ENCODE measurements around the gene IGFBP4. TPM values are rescaled to one million over a fixed set of nuclear protein-coding genes. Genes with fewer than 3 reads are reported as not detected.
A peak's percentile ranks its signal among the peaks of the same experiment; 100 is the strongest.

The IGFBP4 gene
- total RNA-seq, 2 donors from 2014 or later, result 5.7 to 7.0 TPM

- Mint-ChIP-seq H3K27ac (no peak overlapping the region), H3K27me3 (no peaks in the 10 kb centered on the region), H3K36me3 (ENCODE audit: low read depth) (no peaks in the 10 kb centered on the region), H3K4me1 (peaks cover 8% of the 10 kb centered on the region), H3K4me3 (no peak overlapping the region)
- ATAC-seq (no peak), DNase-seq (no peak)
- H3K9me3 ChIP-seq (ENCODE audit: control insufficient read depth, low read length, poor library complexity, severe bottlenecking), result no peaks in the 10 kb centered on the region
Measured at GRCh38 chr17:40462343-40463121, 19.3 kb downstream of the IGFBP4 start.

DNA sequence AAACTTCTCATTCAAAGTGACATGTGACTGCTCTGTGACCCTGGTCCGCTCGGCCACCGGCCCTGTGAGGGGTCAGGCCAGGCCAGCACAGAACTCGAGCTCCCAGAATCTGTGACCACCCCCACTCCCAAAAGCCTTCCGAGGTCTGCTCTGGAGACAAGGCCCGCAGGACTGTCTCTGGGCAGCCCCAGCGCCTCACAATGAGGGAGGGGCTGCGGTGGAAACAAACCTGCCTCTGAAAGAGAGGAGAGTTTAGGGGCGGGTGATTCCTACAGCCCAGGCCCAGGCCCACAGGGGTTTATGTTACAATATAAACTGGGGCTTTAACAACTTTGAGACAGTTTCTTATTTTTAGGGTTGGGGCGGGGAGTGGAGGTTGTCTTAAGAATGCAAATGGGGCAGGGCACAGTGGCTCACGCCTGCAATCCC, 19.9 kb downstream of the IGFBP4 start:
- H3K9me3 ChIP-seq (ENCODE audit: control insufficient read depth, low read length, poor library complexity, severe bottlenecking), result no peaks in the 10 kb centered on the region
- ATAC-seq (no peak), DNase-seq (no peak)
- Mint-ChIP-seq H3K36me3 (ENCODE audit: low read depth) (no peaks in the 10 kb centered on the region), H3K27ac (no peak overlapping the region), H3K4me3 (no peak overlapping the region), H3K27me3 (no peaks in the 10 kb centered on the region), H3K4me1 (peaks cover 8% of the 10 kb centered on the region)

GRCh38 chr17:40464392-40464855, 21.2 kb downstream of the IGFBP4 start:
- no peak overlapping the region for H3K4me3 Mint-ChIP-seq
- no peak for ATAC-seq
- no peaks in the 10 kb centered on the region for H3K27me3 Mint-ChIP-seq
- H3K4me1 Mint-ChIP-seq, result peaks cover 3% of the 10 kb centered on the region
- no peak overlapping the region for H3K27ac Mint-ChIP-seq
- no peaks in the 10 kb centered on the region for H3K9me3 ChIP-seq (ENCODE audit: control insufficient read depth, low read length, poor library complexity, severe bottlenecking)
- DNase-seq, result no peak
- H3K36me3 Mint-ChIP-seq (ENCODE audit: low read depth), result no peaks in the 10 kb centered on the region

GRCh38 chr17:40466298-40466971, 23.2 kb downstream of the IGFBP4 start:
- Mint-ChIP-seq H3K4me1 (peaks cover 5% of the 10 kb centered on the region), H3K27ac (no peak overlapping the region), H3K36me3 (ENCODE audit: low read depth) (no peaks in the 10 kb centered on the region), H3K27me3 (no peaks in the 10 kb centered on the region), H3K4me3 (no peak overlapping the region)
- H3K9me3 ChIP-seq (ENCODE audit: control insufficient read depth, low read length, poor library complexity, severe bottlenecking), result no peaks in the 10 kb centered on the region
- no peak for ATAC-seq
- no peak for DNase-seq

DNA sequence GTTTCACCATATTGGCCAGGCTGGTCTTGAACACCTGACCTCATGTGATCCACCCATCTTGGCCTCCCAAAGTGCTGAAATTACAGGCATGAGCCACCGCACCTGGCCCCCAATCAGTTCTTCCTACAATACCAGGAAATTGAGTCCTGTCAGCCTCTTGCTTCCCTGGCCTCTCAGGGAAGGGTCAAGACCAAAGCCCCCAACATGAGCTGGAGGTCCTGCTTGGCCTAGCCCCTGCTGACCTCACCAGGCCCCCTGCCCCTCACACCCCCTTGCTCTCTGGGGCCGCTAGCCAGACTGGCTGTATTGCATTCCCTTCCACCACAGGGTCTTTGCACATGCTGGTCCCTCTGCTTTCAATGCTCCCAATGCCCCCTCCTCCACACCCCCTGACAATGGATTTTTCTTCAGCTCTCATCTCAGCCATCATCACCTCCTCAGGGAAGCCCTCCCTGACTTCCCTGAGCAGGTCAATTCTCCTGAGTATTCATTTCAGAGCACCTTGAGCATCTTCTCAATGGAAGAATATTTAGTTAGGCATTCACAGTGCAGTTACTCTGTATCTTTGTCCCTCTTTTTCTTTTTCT, 24.1 kb downstream of the IGFBP4 start:
- Mint-ChIP-seq H3K36me3 (ENCODE audit: low read depth) (no peaks in the 10 kb centered on the region), H3K27me3 (no peaks in the 10 kb centered on the region), H3K4me1 (peaks cover 8% of the 10 kb centered on the region), H3K4me3 (no peak overlapping the region), H3K27ac (no peak overlapping the region)
- no peaks in the 10 kb centered on the region for H3K9me3 ChIP-seq (ENCODE audit: control insufficient read depth, low read length, poor library complexity, severe bottlenecking)
- DNase-seq, result no peak
- ATAC-seq, result no peak

DNA sequence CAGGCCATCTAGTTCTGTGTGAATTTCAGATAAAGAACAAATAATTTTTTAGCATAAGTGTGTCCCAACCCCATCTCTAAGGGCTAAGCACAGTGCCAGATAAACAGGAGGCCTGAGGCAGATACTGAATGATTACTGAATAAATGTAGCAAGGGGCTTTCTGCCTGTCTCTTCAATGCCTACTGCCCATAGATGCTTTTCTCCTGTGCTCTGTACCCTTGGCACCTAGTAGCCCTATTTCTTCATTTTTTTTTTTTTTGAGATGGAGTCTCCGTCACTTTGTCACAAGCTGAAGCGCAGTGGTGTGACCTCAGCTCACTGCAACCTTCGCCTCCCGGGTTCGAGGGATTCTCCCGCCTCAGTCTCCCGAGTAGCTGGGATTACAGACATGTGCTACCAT, 25.3 kb downstream of the IGFBP4 start:
- no peaks in the 10 kb centered on the region for H3K36me3 Mint-ChIP-seq (ENCODE audit: low read depth)
- peak overlapping the region; percentile 45 for H3K27ac Mint-ChIP-seq
- ATAC-seq, result no peak

GRCh38 chr17:40469805-40470675, 26.8 kb downstream of the IGFBP4 start:
- no peak for DNase-seq
- no peaks in the 10 kb centered on the region for H3K9me3 ChIP-seq (ENCODE audit: control insufficient read depth, low read length, poor library complexity, severe bottlenecking)
- no peak overlapping the region for H3K27ac Mint-ChIP-seq
- ATAC-seq, result no peak
- no peaks in the 10 kb centered on the region for H3K27me3 Mint-ChIP-seq
- H3K4me3 Mint-ChIP-seq, result no peak overlapping the region
- peaks cover 11% of the 10 kb centered on the region for H3K4me1 Mint-ChIP-seq
- H3K36me3 Mint-ChIP-seq (ENCODE audit: low read depth), result no peaks in the 10 kb centered on the region

More for the DNA sequence above, 25.3 kb downstream of the IGFBP4 start:
- H3K27me3 Mint-ChIP-seq, result no peaks in the 10 kb centered on the region
- DNase-seq, result no peak
- no peaks in the 10 kb centered on the region for H3K9me3 ChIP-seq (ENCODE audit: control insufficient read depth, low read length, poor library complexity, severe bottlenecking)
- peaks cover 11% of the 10 kb centered on the region for H3K4me1 Mint-ChIP-seq
- no peak overlapping the region for H3K4me3 Mint-ChIP-seq

GRCh38 chr17:40470932-40471828, 27.9 kb downstream of the IGFBP4 start:
- no peaks in the 10 kb centered on the region for H3K36me3 Mint-ChIP-seq (ENCODE audit: low read depth)
- ATAC-seq, result no peak
- H3K9me3 ChIP-seq (ENCODE audit: control insufficient read depth, low read length, poor library complexity, severe bottlenecking), result no peaks in the 10 kb centered on the region
- H3K4me1 Mint-ChIP-seq, result peaks cover 8% of the 10 kb centered on the region
- H3K27me3 Mint-ChIP-seq, result no peaks in the 10 kb centered on the region
- no peak for DNase-seq
- no peak overlapping the region for H3K27ac Mint-ChIP-seq
- H3K4me3 Mint-ChIP-seq, result no peak overlapping the region

DNA sequence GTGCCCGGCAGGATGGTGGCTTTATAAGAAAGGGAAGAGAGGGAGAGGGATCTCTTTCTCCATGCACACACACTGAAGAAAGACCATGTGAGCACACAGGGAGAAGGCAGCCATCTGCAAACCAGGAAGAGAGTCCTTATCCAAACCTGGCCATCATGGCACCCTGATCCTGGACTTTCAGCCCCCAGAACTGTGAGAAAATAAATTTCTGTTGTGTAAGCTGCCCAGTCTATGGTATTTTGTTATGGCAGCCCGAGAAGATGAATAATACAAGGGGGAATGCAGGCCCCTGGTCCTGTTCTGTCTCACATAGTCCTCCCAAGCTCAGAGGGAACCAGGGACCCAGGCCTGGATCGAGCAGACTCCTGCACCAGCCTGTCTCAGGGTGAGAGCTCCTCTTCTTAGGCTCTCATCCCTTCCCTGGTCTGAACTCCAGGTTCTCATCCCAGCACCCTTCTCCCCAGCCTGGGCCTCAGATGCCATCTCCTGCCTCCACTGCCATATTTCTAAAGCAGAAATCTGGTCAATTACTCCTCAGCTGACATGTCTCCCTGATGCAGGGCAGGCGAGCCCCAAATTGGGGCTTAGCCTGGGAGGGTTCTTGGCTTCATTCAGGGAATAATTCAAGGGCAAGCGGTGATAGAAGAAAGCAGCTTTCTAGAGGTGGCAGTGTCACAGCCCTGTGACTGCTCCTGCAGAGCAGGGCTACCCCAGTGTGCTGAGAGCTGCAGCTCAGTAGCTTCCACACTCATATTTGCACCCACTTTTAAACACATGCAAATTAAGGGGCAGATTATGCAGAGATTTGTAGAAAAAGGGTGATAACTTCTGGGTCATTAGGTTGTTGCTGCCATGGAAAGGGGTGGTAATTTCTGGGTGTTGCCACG, 28.8 kb downstream of the IGFBP4 start:
- H3K4me3 Mint-ChIP-seq, result no peak overlapping the region
- no peaks in the 10 kb centered on the region for H3K36me3 Mint-ChIP-seq (ENCODE audit: low read depth)
- no peak overlapping the region for H3K27ac Mint-ChIP-seq
- ATAC-seq (no peak), DNase-seq (no peak)
- H3K4me1 Mint-ChIP-seq, result peaks cover 8% of the 10 kb centered on the region
- H3K27me3 Mint-ChIP-seq, result no peaks in the 10 kb centered on the region
- no peaks in the 10 kb centered on the region for H3K9me3 ChIP-seq (ENCODE audit: control insufficient read depth, low read length, poor library complexity, severe bottlenecking)

- DNase-seq (no peak), ATAC-seq (no peak)
- H3K9me3 ChIP-seq (ENCODE audit: control insufficient read depth, low read length, poor library complexity, severe bottlenecking), result no peaks in the 10 kb centered on the region
- H3K27me3 Mint-ChIP-seq, result no peaks in the 10 kb centered on the region
- H3K4me3 Mint-ChIP-seq, result no peak overlapping the region
- no peak overlapping the region for H3K27ac Mint-ChIP-seq
- no peaks in the 10 kb centered on the region for H3K36me3 Mint-ChIP-seq (ENCODE audit: low read depth)
- peaks cover 9% of the 10 kb centered on the region for H3K4me1 Mint-ChIP-seq
Measured at GRCh38 chr17:40472733-40473452, 29.6 kb downstream of the IGFBP4 start.
